Stimulated activated CD8-positive, alpha-beta memory T cell treated with anti-CD3 and anti-CD28 coated beads, Interleukin-4, amount 100 ng/mL, for 48 hours (primary cell): ENCODE results near the gene TBCA.

Source experiments
- DNase-seq: peaks from one replicate; pipeline ENCODE4 v3.0.0-alpha.2; 2020

The TBCA gene

DNA sequence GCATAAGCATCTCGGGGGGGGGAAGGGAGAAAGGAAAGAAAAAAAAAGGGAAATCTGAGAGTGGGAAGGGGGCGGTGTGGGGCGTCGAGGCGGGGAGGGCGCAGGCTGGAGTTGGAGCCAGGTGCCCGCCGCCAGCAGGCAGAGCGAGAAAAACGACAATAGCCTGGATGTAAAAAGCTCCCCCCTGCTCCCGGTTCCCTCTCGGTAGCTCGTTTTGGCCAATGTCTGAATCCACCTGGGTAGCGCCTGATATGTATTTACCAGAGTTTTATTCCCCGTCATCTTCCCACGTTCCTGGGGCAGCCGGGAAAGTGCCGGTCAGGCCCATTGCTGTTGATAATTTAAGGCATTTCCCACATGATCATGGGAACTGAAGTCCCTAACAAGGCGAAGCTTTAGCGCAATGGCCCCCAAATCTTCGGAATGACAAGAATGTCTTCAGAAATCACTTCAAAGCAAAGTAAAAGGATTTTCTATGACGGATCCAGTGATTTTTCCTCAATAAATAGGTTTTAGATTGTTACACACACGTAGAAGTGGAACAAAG lies 134.7 kb downstream of the TBCA start:
- no peak for DNase-seq
